NB4 (cell line): ENCODE measurements around the gene PAPPA2.
"Not testable (repeated sequence)": the region's sequence is repeated elsewhere in the genome, so short reads cannot be mapped to it uniquely, and the experiment has no call there.

Source experiments
- DNase-seq: peaks from one replicate; pipeline ENCODE4 v3.0.0; 2010; ENCODE audit warnings: low read depth
- H3K4me3 ChIP-seq: one replicate; pipeline ENCODE4 v1.5.1; 2011; ENCODE audit warnings: mild to moderate bottlenecking, low read depth, low read length, moderate library complexity
- MYC ChIP-seq: IDR thresholded peaks from 2 replicates; pipeline ENCODE4 v1.6.1; 2011; ENCODE audit warnings: low read depth, low read length
- POLR2A ChIP-seq: IDR thresholded peaks from 2 replicates; pipeline ENCODE4 v1.6.1; 2011; ENCODE audit warnings: mild to moderate bottlenecking; ENCODE audit not compliant: insufficient read length; ENCODE audit errors: extremely low read depth
- TF ChIP-seq, protein P1 (sequence below): IDR thresholded peaks from 2 replicates; pipeline ENCODE4 v1.6.1; 2011; ENCODE audit warnings: low read depth, low read length
- TF ChIP-seq, protein P2 (sequence below): IDR thresholded peaks from one replicate; pipeline ENCODE4 v1.5.1; 2012; ENCODE audit warnings: low read depth, low read length

Gene PAPPA2

DNA sequence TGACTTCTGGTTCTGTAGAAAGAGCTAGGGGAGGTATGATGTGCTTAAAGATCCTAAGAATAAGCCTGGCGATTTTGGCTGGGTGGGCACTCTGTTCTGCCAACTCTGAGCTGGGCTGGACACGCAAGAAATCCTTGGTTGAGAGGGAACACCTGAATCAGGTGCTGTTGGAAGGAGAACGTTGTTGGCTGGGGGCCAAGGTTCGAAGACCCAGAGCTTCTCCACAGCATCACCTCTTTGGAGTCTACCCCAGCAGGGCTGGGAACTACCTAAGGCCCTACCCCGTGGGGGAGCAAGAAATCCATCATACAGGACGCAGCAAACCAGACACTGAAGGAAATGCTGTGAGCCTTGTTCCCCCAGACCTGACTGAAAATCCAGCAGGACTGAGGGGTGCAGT, 93.3 kb downstream of the PAPPA2 start:
- DNase-seq: no peak
- TF ChIP-seq MYC (no peak), POLR2A (no peak)
- TF ChIP-seq, protein P1, sequence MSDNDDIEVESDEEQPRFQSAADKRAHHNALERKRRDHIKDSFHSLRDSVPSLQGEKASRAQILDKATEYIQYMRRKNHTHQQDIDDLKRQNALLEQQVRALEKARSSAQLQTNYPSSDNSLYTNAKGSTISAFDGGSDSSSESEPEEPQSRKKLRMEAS: no peak
- TF ChIP-seq, protein P2, sequence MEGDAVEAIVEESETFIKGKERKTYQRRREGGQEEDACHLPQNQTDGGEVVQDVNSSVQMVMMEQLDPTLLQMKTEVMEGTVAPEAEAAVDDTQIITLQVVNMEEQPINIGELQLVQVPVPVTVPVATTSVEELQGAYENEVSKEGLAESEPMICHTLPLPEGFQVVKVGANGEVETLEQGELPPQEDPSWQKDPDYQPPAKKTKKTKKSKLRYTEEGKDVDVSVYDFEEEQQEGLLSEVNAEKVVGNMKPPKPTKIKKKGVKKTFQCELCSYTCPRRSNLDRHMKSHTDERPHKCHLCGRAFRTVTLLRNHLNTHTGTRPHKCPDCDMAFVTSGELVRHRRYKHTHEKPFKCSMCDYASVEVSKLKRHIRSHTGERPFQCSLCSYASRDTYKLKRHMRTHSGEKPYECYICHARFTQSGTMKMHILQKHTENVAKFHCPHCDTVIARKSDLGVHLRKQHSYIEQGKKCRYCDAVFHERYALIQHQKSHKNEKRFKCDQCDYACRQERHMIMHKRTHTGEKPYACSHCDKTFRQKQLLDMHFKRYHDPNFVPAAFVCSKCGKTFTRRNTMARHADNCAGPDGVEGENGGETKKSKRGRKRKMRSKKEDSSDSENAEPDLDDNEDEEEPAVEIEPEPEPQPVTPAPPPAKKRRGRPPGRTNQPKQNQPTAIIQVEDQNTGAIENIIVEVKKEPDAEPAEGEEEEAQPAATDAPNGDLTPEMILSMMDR: no peak
- no peak overlapping the region for H3K4me3 ChIP-seq

DNA sequence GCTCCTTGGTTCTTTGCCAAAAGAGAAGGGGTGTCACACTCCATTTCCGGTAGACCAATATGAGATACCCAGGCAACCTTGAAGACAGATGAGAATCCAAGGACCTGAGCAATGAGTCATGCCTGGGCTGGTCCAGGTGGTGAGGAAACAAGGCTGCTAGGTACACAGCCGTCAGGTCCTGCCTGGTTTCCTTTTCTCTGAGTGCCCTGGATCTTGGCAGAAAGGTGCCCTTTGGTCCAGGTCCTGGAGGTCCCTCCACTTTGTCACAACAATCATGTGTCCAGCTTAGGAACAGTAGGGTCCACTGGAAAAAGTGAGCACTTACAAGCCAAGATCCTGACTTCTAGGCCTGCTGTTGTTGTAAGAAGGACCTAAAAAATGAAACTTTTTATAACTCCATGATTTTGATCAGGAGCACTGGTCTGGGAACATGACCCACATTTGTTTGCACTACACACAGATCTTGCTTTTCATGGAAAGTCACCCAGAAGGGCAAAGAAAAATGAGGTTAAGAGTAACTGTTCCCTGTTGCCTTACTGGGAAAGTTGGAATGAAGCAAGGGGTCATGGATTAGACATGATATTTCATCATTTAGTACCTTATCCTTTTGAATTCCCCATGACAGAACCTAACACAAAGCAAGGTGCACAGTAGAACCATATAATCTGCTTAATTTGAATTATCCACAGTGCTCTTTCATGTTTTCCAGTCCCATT, 94.7 kb downstream of the PAPPA2 start:
- H3K4me3 ChIP-seq: no peak overlapping the region
- TF ChIP-seq POLR2A: no peak
- DNase-seq: no peak

DNA sequence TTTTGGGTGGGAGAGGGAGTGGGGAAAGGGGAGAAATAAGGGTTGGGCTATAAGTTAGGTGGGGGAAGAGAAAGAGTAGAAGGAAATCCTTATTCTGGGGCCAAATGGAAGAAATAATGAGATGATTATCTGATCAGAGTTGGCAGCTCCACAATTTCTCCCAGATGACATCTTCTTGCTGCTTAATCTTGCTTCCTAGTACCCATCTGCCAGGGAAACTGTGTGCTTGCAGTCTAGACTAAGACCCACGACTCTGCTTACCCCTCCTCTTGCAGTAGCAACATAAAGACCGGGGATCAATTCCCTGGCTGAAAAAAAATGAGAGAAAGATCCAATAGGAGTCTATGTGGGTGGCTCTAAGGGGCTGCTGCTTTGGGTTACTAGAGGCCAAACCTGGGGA, 95.6 kb downstream of the PAPPA2 start:
- no peak for DNase-seq
- H3K4me3 ChIP-seq: no peak overlapping the region
- TF ChIP-seq POLR2A (no peak), MYC (no peak)
- TF ChIP-seq, protein P1: no peak
- TF ChIP-seq, protein P2: no peak

DNA sequence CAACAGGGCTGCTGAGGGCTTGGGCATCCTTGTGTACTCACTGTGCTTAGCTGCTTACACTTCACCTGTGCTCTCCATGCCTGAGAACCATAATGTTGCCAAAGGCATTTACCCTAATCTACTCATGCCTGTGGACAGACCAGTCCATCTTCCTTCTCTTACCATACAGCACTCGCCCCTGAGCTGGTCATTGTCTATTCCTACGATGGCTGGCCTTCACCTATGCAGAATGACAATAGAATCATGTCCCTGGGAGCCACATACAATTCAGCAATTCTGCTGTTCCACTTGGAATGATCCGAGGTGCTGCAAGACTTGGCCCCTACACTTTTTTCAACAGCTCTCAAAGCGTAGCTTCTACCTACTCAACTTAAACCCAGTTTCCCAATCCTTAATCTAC, 96.5 kb downstream of the PAPPA2 start:
- no peak for DNase-seq
- no peak overlapping the region for H3K4me3 ChIP-seq
- TF ChIP-seq, protein P2: no peak
- TF ChIP-seq MYC (no peak), POLR2A (no peak)
- TF ChIP-seq, protein P1: no peak

DNA sequence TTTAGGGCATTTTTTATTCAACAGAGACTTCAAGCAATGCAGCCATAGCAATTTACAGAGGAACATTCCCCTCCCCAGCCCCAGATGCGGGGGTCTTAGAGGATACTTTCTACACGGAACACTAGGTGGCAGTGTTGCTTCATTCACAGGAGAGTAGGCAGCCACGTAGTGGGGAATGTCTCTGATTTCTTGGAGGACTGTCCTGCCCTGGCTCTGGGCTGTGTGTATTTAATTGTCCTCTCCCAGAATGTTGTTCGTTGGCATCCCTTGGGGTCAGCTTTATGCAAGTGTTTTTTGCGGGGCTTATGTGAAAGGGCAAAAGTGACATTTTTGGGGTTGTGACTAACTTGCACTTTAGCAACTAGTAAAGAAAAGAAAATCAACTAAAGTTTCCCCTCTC, 96.9 kb downstream of the PAPPA2 start:
- TF ChIP-seq MYC: no peak
- TF ChIP-seq POLR2A: no peak
- TF ChIP-seq, protein P2: peak; percentile 71
- peak; percentile 63 for DNase-seq
- no peak overlapping the region for H3K4me3 ChIP-seq

DNA sequence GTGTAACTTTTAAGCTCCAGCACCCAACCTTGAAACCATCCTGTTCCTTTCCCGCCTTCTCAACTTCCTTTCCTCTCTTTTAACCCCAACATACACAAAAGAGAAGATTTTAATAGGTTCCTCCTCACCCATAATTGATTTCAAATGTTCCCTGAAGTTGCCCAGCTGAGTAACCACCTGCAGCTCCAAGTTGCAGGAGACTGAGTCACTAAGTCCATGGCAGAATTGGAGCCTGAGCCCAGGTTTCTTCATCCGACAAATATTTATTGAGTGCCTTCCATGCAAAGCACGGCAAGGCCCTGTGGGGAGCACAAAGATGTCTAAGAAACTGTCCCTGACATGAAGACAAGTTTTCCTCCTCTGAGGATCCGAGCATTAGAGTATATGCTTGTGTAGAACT, 97.7 kb downstream of the PAPPA2 start:
- TF ChIP-seq POLR2A (no peak), MYC (no peak)
- TF ChIP-seq, protein P2: no peak
- TF ChIP-seq, protein P1: no peak
- no peak for DNase-seq
- no peak overlapping the region for H3K4me3 ChIP-seq

DNA sequence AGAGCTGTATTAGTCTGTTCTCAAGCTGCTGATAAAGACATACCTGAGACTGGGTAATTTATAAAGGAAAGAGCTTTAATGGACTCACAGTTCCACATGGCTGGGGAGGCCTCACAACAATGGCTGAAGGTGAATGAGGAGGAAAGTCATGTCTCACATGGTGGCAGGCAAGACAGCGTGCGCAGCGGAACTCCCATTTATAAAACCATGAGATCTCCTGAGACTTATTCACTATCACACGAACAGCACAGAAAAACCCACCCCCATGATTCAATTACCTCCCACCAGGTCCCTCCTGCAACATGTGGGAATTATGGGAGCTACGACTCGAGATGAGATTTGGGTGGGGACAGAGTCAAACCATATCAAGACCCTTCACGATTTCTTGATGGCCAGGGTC, 98.8 kb downstream of the PAPPA2 start:
- not testable (repeated sequence) for DNase-seq, H3K4me3 ChIP-seq
